Mucosa of gallbladder (tissue), 1 donor: ENCODE measurements around the gene SFSWAP. TPM values are rescaled to one million over a fixed set of nuclear protein-coding genes. Genes with fewer than 3 reads are reported as not detected.
"Not testable (repeated sequence)": the region's sequence is repeated elsewhere in the genome, so short reads cannot be mapped to it uniquely, and the experiment has no call there.

ENCODE experiments used
- DNase-seq: peaks from one replicate; pipeline ENCODE4 v3.0.0-alpha.2; 2020; ENCODE audit warnings: low spot score
- total RNA-seq: library from RNA; stranded (reverse); gene quantifications from one replicate; pipeline ENCODE4 v1.2.1, GENCODE V29; 2021
- donor health status: DM: no; HTN: no; CAD: no.

The SFSWAP gene
- total RNA-seq, 1 donor from 2014 or later: 40.4 TPM

DNA sequence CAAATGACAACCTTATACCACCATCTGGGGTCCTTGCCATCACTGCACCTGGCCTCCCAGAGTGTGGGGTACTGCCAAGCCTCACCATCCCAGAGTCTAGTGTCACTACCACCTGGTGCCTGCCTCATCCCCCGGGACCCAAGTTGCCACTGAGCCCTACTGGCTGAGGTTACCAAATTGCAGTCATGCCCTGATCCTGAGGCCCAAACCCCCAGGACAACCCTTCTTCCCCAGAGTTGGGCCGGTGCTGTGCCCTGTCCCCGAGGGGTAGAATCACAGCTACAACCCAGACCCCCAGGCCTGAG lies 8.4 kb upstream of the SFSWAP start:
- no peak for DNase-seq

DNA sequence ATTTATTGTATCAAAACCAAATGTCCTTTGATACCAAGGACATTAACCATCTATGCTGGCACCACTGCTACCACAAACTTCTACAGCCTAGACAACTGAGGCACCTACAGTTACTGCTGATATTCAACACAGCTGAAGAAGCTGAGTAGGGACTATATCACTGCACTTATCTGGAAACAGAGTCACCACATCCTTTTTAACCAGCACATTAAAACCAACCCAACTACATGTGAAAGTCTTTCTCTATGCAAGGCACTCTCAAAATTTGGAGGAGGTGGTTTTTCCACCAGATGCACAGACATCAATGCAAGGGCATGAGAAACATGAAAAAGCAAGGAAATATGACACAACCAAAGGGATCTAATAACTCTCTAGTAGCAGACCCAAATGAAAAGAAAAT lies 7.7 kb upstream of the SFSWAP start:
- no peak for DNase-seq

DNA sequence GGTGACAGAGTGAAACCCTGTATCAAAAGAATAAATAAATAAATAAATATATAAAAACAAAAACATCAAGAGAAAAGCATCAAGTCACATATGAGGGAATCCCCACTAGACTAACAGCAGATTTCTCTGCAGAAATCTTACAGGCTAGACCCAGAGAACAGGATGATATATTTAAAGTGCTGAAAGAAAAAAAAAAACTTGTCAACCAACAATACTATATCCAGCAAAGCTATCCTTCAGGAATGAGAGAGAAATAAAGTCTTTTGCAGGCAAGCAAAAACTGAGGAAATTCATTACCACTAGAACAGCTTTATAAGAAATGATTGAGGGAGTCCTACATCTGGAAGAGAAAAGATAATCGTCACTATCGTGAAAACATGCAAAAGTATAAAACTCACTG lies 6.4 kb upstream of the SFSWAP start:
- DNase-seq: no peak

DNA sequence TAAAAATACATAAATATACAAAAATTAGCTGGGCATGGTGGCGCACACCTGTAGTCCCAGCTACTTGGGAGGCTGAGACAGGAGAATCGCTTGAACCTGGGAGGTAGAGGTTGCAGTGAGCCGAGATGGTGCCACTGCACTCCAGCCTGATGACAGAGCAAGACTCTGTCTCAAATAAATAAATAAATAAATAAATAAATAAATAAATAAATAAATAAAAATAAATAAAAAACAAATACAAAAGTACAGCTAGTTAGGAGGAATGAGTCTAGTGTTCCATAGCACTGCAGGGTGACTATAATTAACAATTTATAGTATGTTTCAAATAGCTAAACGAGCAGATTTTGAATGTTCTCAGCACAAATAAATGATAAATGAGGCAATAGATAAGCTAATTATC lies 4.2 kb upstream of the SFSWAP start:
- not testable (repeated sequence) for DNase-seq

DNA sequence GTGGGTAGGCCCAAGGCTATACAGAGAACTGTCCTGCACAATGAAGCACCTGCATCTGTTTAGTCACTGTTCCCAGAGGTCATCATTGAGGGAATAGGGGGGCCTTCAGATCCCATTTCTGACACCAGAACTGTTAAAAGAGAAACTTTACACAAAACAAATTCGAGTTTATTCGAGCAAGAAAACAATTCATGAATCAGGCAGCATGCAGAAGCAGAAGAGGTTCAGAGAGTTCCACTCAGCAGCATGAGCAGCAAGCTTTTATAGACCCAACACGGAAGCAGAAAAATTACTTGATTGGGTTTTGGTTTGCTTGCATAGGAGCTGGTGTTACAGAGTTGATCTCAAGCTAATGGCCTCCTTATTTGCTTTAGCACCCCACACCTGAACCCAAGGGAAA lies 1.7 kb upstream of the SFSWAP start:
- no peak for DNase-seq

DNA sequence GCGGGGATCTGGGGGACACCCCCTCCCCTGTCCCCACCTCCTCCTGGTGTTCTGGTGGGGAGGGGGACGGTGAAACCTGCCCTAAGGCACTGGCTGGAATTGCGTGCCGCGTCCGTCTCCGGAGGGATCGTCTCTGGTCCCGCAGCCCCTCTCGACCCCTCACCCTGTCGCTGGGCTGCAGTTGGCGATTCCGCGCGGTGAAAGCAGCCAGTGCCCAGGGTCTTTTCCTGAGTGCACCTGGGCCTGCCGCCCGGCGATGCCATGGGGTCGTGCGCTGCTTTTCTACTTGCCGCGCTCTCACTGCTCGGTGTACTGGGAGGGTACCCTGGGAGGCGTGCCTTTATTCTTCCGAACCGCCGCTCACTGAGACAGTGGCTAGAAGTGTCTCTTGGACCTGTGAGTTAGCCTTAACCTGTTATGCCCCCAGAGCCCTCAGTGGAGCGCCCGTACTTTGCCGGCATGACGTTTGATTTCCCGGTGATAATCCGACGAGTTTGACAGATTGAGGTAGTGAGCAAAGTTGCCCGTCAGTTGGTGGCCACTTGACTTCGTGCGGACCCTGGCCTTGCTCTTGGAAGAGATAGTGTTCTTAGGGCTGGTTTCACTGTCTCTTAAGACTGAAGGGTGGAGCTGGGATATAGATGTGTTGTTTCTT lies 788 bp downstream of the SFSWAP start:
- no peak for DNase-seq

DNA sequence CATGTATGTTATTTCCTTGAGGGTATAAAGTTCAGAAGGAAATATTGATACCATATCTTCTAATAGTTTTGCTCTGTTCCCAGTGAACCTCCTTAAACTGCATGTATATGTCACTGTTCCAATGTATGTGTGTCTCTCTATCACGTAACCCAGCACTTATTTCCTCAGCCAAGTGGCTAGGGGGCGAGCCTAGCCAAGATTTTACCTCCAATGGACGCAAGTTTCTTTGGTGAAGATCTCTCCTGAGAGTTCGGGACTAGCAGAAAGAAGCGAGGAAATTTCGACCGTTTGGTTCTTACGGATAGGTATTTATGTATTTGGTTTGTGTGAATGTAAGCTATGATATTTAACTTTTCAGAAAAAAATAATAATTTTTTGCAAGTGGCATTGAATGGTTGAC lies 2.5 kb downstream of the SFSWAP start:
- no peak for DNase-seq

DNA sequence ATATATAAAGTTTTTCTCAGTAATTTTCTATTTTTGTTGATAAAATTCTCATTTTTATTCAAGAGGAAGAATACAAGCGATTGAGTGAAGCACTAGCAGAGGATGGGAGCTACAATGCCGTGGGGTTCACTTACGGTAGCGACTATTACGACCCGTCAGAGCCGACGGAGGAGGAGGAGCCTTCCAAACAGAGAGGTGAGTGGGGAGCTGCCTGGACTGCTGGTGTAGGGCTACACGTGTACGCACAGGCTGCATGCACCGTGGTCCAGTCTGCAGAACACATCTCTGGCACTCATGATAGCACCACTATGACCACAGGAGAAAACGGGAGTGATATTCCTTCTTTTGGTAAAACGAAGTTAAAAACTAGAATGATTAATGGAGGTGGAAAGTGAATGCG lies 3.9 kb downstream of the SFSWAP start:
- no peak for DNase-seq

DNA sequence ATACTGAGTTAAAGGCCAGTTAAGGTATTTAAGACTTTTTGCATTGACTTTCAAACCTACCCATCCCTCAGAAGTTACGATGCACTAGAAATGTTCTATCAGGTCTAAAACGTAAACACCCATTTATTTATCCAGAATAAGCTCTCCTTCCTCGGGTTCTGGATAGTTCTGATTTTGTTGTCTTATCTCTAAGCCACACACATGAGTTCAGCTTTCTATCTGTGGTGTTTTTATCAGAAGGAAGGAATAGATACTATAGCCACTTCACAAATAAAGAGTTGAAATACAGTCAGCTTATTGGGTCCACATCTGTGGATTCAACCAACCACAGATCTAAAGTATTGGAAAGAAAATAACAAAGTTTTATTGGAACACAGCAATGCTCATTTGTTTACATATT lies 5.4 kb downstream of the SFSWAP start:
- DNase-seq: no peak

DNA sequence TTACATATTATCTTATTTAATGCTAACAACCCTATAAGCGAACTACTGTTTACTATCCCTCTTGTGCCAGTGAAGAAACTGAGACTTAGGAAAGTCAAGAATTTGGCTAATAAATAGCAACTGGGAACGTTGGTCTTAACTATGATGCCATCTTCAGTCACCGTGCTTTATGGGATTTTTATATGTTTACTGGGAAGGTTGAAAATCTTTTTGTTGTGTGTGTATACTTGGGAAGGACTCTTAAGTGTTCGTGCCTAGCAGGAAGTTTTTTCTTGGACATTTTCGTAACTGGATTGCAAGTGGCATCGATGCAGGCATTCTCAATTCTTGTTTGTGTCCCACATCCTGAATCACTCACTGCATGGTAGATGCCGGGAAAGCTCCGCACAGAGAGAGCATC lies 9.4 kb downstream of the SFSWAP start:
- DNase-seq: no peak

DNA sequence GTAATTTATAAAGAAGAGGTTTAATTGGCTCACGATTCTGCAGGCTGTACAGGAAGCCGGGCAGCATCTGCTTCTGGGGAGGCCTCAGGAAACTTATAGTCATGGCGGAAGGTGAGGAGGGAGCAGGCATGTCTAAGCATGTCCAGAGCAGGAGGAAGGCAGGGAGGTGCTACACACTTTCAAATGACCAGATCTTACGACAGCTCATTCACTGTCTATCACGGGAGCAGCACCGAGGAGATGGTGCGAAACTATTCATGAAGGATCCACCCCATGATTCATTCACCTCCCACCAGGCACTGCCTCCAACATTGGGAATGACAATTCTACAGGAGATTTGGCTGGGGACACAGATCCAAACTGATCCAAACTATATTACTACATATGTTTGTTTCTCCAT lies 10.0 kb downstream of the SFSWAP start:
- DNase-seq: no peak

DNA sequence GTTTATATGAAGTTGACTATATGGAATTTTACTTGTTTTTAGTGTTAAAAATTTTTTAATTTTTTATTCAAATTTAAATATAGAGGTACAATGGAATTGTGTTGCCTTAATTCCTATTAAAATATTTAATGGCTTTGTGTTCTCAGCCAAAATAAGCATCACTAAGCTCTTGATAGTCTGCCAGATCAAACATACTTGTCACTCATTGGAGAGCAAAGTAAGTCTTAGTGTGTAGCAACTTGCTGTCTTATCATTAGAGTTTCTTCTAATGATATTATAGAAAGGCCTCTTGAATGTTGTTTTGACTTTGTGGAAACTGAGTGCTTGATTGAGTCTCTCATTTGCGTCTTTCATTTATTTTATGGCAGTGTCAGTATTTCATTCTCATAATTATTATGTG lies 10.7 kb downstream of the SFSWAP start:
- no peak for DNase-seq

DNA sequence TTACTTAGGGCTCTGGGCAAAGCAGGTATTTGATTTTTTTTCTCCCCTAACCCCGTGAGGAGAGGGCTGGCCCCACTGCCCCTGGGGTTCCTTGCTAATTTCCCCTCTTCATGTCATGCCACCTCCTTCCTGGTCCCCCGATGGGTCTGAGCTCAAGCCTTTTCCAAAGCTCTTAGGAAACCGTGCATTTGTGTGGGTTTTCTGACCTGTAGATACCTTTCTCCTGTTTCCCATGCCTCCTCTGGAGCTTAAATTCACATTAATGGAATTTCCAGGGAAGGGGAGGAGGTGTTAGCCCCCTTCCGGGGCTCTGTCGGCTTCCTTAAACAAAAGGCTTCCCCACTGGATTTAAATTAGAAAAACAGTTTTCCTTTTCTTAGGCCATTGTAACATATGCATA lies 12.6 kb downstream of the SFSWAP start:
- no peak for DNase-seq

DNA sequence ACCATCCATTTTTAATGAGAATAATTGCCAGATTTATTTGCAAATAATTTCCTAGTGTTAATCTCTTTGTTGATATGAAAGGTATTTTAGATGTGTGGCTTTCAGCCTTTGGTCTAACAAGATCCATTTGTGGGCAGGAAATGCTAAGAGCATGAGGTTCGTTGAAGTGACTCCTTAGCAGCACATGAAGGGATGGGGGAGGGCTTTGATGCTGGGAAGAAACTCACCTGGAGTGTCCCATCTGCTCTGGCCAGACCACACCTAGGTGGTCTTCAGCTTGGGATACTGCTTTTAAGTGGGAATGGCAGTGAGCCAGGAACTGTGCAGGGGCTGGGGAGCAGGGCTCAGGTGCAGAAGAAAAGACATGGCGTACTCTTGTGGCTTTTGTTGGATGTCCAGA lies 13.6 kb downstream of the SFSWAP start:
- DNase-seq: no peak

DNA sequence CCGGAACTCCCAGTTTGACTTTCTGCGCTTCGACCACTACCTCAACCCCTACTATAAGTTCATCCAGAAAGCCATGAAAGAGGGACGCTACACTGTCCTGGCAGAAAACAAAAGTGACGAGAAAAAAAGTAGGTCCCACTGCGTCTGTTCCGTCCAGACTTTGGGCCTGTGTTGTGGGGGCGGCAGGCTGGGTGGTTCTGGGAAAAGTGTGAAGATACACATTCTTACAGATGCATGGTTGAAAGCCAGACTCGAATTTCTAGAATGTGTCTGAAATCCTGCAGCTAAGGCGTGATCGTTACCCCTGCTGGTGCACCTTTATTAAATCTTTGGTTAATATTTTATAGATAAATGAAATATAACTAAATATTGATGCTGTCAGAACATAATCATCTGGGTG lies 14.6 kb downstream of the SFSWAP start:
- DNase-seq: no peak

DNA sequence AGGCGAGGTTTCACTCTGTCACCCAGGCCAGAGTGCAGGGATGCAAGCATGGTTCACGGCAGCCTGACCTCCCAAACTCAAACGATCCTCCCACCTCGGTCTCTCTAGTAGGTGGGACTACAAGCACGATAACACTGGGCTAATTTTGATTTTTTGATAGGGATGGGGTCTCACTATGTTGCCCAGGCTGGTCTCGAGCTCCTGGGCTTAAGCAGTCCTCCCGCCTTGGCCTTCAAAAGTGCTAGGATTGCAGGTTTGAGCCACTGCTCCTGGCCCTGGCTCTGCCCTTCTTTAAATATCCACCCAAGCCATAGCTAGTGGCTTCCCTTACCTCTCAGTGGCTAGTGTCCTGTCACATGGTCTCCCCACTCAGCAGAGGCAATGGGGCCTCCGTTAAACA lies 17.8 kb downstream of the SFSWAP start:
- DNase-seq: no peak

DNA sequence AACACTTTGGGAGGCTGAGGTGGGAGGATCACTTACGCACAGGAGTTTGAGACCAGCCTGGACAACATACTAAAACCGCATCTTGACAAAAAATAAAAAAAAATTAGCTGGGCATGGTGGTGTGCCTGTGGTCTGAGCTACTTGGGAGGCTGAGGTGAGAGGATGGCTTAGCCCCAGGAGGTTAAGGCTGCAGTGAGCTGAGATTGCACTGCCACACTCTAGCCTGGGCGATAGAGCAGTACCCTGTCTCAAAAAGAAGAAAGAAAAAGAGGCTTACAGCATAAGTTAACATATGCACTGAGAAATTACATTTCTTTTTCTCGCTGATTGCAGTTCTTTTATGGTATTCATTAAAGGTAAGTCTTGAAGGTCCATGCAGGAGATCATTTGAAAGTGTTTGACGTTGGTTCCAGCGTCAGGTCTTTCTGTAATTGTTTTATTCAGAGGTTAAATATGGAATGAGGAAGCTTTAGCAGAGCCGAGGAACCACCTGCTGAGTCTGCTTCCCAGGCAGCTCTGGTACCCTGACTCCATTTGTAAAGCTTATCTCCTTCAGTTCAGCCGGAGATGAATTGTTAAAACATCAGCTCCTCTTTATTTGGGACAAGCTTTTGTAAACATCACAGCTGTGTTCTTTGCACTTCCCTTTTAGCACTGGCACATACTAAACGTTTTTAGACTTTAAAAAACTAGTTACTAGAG lies 18.5 kb downstream of the SFSWAP start:
- no peak for DNase-seq

DNA sequence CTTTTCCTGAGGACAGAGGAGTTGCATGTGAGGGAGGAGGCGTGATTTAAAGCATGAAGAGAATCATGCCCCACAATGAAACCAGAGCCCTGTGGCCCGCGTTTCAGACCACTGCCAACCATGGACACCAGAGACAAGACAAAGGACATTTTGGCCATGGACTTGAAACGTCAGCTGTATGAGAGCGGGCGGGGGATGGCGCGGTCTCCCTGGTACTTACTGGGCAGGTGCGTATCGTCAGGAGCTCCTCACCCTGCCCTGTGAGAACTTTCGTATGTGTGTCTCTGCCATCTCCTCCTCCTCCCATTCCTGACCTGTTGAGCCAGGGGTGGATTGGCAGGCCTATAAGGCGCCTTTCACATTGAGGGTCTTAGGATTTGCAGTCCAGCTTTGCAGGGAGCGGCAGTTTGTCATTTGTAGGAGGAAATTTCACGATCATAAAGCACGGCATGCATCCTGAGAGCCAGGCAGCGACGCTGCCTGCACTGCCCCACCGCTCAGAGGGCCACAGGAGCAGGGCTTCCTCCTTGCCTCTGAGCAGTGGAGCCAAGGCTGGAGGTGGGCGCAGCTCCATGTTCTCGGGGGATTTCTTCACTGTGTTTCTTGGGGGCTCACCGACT lies 22.2 kb downstream of the SFSWAP start:
- no peak for DNase-seq

DNA sequence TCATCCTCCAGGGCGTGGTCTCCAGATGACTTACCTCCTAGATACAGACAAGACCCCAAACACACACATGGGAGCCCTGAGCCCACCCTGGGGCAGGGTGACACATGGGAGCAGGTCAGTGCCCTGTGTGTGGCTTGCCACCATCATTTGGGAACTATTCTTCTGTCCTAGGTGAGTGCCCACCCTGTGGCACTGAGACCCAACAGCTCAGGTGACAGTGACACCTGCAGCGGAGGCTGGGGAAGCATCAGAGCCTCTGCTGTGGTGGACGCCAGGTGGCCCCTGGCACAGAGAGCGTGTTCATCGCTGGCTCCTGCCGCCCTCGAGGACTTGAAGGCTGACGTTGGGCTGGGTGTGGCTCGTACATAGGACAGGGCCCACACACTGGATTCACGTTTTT lies 23.0 kb downstream of the SFSWAP start:
- no peak for DNase-seq

DNA sequence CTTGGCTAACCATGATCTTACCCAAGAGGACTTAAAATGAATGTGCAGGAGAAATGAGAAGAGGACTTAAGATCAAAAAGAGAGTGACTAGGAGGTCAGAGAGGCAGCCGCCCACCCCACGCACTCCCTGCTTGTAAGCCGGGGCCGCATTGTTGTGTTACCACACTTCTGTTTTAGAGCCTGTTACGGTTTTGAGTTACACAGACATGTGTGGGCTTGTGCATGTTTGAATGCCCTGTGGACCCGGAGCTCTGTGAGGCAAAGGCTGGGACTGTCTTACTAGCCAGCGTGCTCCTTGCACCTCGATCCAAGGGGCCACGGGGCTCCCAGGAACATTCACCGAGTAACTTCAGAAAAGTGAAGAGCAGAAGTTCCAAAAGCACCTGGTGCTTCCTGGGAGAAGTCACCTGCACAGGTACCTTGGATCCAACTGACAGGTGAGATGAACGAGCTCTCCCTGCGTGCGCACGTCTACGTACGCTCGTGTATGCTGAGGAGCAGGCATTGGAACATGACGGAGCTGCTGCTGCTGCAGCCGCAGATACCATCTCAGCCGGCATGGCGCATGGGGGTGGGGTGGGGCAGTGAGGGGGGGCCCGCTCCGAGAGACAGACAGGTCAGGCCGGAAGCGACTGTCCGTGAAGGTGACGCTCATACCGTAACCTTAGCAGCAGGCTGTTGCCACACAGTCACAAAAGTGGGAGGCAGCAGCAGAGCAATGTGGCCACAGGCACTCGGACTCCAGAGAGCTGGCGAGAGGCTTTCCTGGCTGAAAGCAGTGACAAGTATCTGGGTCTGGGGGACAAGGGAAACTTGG lies 23.7 kb downstream of the SFSWAP start:
- no peak for DNase-seq

DNA sequence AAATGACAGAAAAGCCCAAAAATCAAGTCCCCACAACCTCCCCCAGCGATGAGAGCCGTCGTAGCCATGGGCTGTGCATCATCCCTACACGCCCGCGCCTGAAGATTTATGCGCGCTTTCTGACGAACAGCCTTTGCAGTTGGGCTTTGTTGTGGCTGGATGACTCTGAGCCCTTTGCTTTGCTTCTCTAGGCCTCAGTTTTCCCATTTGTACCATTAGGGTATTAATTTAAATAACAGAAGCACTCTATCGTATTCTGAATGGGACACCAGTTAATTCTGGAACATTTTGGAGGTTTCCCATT lies 24.2 kb downstream of the SFSWAP start:
- no peak for DNase-seq

DNA sequence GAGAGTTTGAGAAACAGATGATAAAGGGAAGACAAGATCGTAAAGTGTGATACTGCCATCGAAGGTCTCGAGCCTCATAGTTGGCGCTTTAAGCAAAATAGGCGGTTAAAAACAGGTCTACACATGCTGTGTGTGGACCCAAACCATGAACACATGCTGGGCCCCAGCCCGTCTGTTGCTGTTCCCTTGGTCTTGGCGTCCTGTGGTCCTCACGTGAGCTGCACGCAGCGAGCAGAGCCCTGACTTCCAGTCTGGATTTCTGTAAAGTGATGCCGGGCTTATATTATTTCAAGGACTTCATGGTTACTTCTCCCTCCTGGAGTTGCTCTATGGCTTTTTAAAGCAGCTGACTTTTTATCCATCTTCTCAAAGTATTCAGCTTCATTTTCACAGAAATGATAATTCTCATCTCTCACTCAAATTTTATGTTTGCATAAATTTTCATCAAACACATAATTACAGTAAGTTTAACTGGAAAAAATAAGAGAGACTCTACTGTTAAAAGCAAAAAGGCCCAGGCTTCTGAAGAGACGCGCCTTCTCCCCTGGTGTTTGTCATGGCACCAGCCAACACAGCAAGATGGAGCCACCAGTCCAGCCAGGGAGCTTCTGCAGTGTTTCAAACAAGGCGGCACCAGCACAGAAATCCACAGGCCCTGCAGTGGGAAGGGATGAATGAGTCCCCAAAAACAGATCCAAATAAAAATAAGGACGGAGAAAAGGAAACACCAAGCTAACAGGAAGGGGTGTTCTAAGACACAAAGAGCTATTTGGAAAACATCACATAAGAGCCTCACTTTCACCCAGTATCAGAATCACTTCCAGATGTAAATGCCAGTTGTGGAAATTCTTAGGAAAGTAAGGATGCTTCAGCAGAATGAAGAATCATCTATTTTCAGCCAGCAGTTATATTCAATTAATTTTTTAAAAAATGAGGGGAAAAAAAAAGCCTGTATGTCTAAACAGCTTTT lies 24.9 kb downstream of the SFSWAP start:
- no peak for DNase-seq
